K562 (cell line): ENCODE data around the gene ZNF500. TPM values are rescaled to one million over a fixed set of nuclear protein-coding genes. Genes with fewer than 3 reads are reported as not detected.

ENCODE experiments used
- ARID1B ChIP-seq: fragments of 450-650 bp; IDR thresholded peaks from 2 replicates; pipeline ENCODE4 v1.6.1; 2016; ENCODE audit warnings: antibody characterized with exemption, mild to moderate bottlenecking, inconsistent platforms
- CHD2 ChIP-seq: IDR thresholded peaks from 2 replicates; pipeline ENCODE4 v1.6.1; 2011; ENCODE audit warnings: low read depth, low read length
- GABPB1 ChIP-seq: sonication (generic); formaldehyde crosslinking; IDR thresholded peaks from 2 replicates; pipeline ENCODE4 v1.8.0; 2022; ENCODE audit warnings: mild to moderate bottlenecking, missing genetic modification reagents
- HNRNPH1 ChIP-seq: fragments of 200-400 bp; formaldehyde crosslinking; optimal IDR thresholded peaks from 2 replicates; pipeline ENCODE3; 2017; ENCODE audit warnings: low read depth, mild to moderate bottlenecking, low read length, moderate library complexity
- MCM7 ChIP-seq, 2 experiments: fragments of 450-650 bp; IDR thresholded peaks; 2 replicates each; pipeline ENCODE4 v1.6.1; 2016 to 2018
- RUNX1 ChIP-seq: sonication (generic); IDR thresholded peaks from 2 replicates; pipeline ENCODE4 v1.6.1; 2016; ENCODE audit warnings: antibody characterized with exemption, low read depth
- TGIF2 ChIP-seq: sonication (generic); formaldehyde crosslinking; IDR thresholded peaks from 2 replicates; pipeline ENCODE4 v1.8.1; 2022; ENCODE audit warnings: mild to moderate bottlenecking, missing genetic modification reagents, moderate library complexity
- U2AF1 ChIP-seq: fragments of 200-400 bp; formaldehyde crosslinking; optimal IDR thresholded peaks from 2 replicates; pipeline ENCODE3; 2017; ENCODE audit warnings: mild to moderate bottlenecking, low read depth, low read length, moderate library complexity
- ZC3H8 ChIP-seq: fragments of 450-650 bp; IDR thresholded peaks from 2 replicates; pipeline ENCODE4 v1.6.1; 2017
- ZNF184 ChIP-seq: sonication (generic); formaldehyde crosslinking; IDR thresholded peaks from 2 replicates; pipeline ENCODE4 v1.5.0; 2020; ENCODE audit warnings: missing genetic modification reagents
- ZNF561 ChIP-seq: fragments of 450-650 bp; formaldehyde crosslinking; conservative IDR thresholded peaks from 2 replicates; pipeline ENCODE4 v1.4.0; 2020; ENCODE audit warnings: mild to moderate bottlenecking, moderate library complexity
- ZNF695 ChIP-seq: fragments of 450-650 bp; formaldehyde crosslinking; IDR thresholded peaks from 2 replicates; pipeline ENCODE4 v1.4.0; 2020; ENCODE audit warnings: mild to moderate bottlenecking, moderate library complexity
- ZNF707 ChIP-seq: fragments of 250-450 bp; sonication (Bioruptor Pico); conservative IDR thresholded peaks from 2 replicates; pipeline ENCODE4 v1.8.0; 2022; ENCODE audit warnings: inconsistent platforms, mild to moderate bottlenecking, moderate library complexity
- polyA plus RNA-seq, 8 experiments: library from polyadenylated mRNA; depleted of rRNA in 4 of 8; stranded (reverse) in 5 of 8; unstranded in 3 of 8; fragments of >200 nt; fragmentation: Nextera tagmentation in 2 of 8; fragmentation: Illumina TruSeq in 1 of 8; extraction: Ambion mirVana in 2 of 8; extraction: Trizol in 1 of 8; gene quantifications; 2 replicates each; pipeline versions ENCODE4 v1.2.1 to v1.2.3, GENCODE V29; 2011 to 2014; ENCODE audit warnings: inconsistent platforms in 1 of 8, missing spikeins in 1 of 8
- total RNA-seq, 7 experiments: library from RNA; depleted of rRNA in 6 of 7; stranded (reverse); fragments of >200 nt in 6 of 7; fragmentation: Illumina TruSeq in 2 of 7; extraction: Trizol in 2 of 7; gene quantifications; 2 replicates each; pipeline versions ENCODE4 v1.2.1 to v1.2.3, GENCODE V29; 2011 to 2021; ENCODE audit warnings: low replicate concordance in 1 of 7
- TF ChIP-seq, protein P1 (sequence below): fragments of 250-450 bp; sonication (Bioruptor Pico); IDR thresholded peaks from 2 replicates; pipeline ENCODE4 v1.4.0; 2020; ENCODE audit warnings: mild to moderate bottlenecking, moderate library complexity, borderline replicate concordance
- TF ChIP-seq, protein P2 (sequence below): sonication (generic); IDR thresholded peaks from 2 replicates; pipeline ENCODE4 v1.6.1; 2016
- TF ChIP-seq, protein P3 (sequence below): fragments of 450-650 bp; IDR thresholded peaks from 2 replicates; pipeline ENCODE4 v1.6.1; 2016; ENCODE audit warnings: missing biosample characterization, missing genetic modification characterization
- TF ChIP-seq, protein P4 (sequence below): fragments of 250-450 bp; sonication (Bioruptor Pico); IDR thresholded peaks from 2 replicates; pipeline ENCODE4 v1.4.0; 2020; ENCODE audit warnings: mild to moderate bottlenecking, moderate library complexity
- TF ChIP-seq, protein P5 (sequence below): fragments of 450-650 bp; IDR thresholded peaks from 2 replicates; pipeline ENCODE4 v1.6.1; 2018; ENCODE audit not compliant: partially characterized antibody

ZNF500 gene
- total and polyA plus RNA-seq, 9 of the 15 experiments (the other 6 are each of a cell fraction or from before 2014, with no cell fraction given) = 0.80 to 20.8 (median 5.3) TPM

DNA sequence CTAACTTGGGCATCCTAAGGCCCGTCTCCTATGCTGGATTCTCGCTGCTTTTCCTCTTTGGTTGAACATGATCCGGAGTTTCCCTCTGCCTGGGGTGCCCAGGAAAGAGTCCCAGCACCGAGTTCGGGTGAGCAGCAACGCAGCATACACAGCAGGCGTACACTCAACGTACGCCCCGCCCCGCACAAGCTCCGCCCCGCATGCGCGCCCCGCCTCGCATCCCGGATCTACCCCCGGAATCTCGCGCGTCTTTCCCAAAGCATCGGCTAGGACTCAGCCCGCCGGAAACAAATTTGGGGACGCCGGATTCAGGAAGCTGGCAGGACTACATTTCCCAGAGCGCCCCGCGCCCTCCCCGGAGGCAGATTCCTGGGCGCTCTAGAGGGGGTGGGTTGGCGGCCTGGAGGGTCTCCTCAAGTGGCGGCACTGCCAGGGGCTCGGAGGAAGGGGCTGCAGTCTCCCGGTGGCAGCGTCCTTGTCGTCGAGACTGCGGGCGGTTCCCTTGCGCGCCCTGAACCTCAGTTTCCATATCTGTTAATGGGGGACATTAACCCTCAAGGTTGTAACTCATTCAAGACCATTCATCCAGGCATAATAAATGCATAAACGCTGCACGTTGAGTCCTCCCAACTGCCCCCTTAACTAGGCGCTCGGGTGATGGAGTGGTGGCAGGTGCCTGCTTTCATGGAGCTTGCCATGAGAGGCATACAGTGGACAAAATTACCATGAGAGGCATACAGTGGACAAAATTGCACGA, 1.8 kb upstream of the ZNF500 start (continued):
- TF ChIP-seq, protein P1, sequence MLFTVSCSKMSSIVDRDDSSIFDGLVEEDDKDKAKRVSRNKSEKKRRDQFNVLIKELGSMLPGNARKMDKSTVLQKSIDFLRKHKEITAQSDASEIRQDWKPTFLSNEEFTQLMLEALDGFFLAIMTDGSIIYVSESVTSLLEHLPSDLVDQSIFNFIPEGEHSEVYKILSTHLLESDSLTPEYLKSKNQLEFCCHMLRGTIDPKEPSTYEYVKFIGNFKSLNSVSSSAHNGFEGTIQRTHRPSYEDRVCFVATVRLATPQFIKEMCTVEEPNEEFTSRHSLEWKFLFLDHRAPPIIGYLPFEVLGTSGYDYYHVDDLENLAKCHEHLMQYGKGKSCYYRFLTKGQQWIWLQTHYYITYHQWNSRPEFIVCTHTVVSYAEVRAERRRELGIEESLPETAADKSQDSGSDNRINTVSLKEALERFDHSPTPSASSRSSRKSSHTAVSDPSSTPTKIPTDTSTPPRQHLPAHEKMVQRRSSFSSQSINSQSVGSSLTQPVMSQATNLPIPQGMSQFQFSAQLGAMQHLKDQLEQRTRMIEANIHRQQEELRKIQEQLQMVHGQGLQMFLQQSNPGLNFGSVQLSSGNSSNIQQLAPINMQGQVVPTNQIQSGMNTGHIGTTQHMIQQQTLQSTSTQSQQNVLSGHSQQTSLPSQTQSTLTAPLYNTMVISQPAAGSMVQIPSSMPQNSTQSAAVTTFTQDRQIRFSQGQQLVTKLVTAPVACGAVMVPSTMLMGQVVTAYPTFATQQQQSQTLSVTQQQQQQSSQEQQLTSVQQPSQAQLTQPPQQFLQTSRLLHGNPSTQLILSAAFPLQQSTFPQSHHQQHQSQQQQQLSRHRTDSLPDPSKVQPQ (CRISPR knock-in tag) = no peak
- TF ChIP-seq MCM7 (IDR thresholded peaks at IDR 0.05) (no peak), ZNF184 (CRISPR knock-in tag) (no peak), U2AF1 (no peak), RUNX1 (no peak), ZNF561 (CRISPR knock-in tag) (no peak), ZNF695 (CRISPR knock-in tag) (no peak), ZC3H8 (no peak), CHD2 (peak; percentile 97), GABPB1 (peak; percentile 92), ZNF707 (no peak), ARID1B (no peak), HNRNPH1 (no peak), TGIF2 (CRISPR knock-in tag) (no peak)
- TF ChIP-seq, protein P2, sequence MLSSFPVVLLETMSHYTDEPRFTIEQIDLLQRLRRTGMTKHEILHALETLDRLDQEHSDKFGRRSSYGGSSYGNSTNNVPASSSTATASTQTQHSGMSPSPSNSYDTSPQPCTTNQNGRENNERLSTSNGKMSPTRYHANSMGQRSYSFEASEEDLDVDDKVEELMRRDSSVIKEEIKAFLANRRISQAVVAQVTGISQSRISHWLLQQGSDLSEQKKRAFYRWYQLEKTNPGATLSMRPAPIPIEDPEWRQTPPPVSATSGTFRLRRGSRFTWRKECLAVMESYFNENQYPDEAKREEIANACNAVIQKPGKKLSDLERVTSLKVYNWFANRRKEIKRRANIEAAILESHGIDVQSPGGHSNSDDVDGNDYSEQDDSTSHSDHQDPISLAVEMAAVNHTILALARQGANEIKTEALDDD = peak; percentile 49; the same call in 1 of the 2 replicates
- TF ChIP-seq, protein P3, sequence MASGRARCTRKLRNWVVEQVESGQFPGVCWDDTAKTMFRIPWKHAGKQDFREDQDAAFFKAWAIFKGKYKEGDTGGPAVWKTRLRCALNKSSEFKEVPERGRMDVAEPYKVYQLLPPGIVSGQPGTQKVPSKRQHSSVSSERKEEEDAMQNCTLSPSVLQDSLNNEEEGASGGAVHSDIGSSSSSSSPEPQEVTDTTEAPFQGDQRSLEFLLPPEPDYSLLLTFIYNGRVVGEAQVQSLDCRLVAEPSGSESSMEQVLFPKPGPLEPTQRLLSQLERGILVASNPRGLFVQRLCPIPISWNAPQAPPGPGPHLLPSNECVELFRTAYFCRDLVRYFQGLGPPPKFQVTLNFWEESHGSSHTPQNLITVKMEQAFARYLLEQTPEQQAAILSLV (tag) = no peak
- TF ChIP-seq, protein P4, sequence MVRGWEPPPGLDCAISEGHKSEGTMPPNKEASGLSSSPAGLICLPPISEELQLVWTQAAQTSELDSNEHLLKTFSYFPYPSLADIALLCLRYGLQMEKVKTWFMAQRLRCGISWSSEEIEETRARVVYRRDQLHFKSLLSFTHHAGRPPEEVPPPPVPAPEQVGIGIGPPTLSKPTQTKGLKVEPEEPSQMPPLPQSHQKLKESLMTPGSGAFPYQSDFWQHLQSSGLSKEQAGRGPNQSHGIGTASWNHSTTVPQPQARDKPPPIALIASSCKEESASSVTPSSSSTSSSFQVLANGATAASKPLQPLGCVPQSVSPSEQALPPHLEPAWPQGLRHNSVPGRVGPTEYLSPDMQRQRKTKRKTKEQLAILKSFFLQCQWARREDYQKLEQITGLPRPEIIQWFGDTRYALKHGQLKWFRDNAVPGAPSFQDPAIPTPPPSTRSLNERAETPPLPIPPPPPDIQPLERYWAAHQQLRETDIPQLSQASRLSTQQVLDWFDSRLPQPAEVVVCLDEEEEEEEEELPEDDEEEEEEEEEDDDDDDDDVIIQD = no peak
- TF ChIP-seq, protein P5, sequence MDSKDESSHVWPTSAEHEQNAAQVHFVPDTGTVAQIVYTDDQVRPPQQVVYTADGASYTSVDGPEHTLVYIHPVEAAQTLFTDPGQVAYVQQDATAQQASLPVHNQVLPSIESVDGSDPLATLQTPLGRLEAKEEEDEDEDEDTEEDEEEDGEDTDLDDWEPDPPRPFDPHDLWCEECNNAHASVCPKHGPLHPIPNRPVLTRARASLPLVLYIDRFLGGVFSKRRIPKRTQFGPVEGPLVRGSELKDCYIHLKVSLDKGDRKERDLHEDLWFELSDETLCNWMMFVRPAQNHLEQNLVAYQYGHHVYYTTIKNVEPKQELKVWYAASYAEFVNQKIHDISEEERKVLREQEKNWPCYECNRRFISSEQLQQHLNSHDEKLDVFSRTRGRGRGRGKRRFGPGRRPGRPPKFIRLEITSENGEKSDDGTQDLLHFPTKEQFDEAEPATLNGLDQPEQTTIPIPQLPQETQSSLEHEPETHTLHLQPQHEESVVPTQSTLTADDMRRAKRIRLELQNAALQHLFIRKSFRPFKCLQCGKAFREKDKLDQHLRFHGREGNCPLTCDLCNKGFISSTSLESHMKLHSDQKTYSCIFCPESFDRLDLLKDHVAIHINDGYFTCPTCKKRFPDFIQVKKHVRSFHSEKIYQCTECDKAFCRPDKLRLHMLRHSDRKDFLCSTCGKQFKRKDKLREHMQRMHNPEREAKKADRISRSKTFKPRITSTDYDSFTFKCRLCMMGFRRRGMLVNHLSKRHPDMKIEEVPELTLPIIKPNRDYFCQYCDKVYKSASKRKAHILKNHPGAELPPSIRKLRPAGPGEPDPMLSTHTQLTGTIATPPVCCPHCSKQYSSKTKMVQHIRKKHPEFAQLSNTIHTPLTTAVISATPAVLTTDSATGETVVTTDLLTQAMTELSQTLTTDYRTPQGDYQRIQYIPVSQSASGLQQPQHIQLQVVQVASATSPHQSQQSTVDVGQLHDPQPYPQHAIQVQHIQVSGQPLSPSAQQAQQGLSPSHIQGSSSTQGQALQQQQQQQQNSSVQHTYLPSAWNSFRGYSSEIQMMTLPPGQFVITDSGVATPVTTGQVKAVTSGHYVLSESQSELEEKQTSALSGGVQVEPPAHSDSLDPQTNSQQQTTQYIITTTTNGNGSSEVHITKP = peak; percentile 46
